GM18507 (cell line): Measurements from ENCODE around the gene ATF3.

ENCODE experiments used
- DNase-seq: peaks from one replicate; pipeline ENCODE4 v3.0.0; 2011; ENCODE audit warnings: low read depth; ENCODE audit not compliant: insufficient read length; ENCODE audit errors: extremely low spot score
- FAIRE-seq: peaks from 2 replicates; lab custom pipeline; 2011; peaks lifted over from hg19 to GRCh38; lab: Jason Lieb, UNC

The ATF3 gene

GRCh38 chr1:212668477-212668876, 59.9 kb downstream of the ATF3 start:
- no peak for FAIRE-seq

GRCh38 chr1:212669102-212669501, 60.5 kb downstream of the ATF3 start:
- FAIRE-seq: no peak

More at GRCh38 chr1:212668477-212668876, 59.9 kb downstream of the ATF3 start:
- no peak for DNase-seq

DNA sequence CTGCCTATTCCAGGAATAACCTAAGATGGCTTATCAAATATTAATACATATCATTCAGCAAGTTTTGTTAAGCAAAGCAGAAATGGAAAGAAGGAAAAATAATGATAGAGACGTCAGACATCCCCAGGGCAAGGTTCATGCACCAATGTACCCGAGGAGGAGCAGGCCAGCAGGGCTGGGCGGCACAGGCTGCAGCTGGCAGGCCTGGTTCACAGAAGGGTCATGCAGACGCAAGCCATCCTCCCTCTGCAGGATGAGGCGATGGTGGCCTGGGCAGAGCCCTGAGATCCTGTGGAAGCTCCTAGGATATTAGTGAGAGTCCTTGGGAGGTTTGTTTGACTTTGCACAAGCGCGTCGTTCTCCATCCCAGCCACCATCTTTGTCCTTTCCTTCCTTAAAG, 61.0 kb downstream of the ATF3 start:
- DNase-seq (no peak), FAIRE-seq (no peak)

More at GRCh38 chr1:212669102-212669501, 60.5 kb downstream of the ATF3 start:
- DNase-seq: no peak

- DNase-seq: no peak
- FAIRE-seq: peak; percentile 31
Measured at GRCh38 chr1:212670301-212670700, 61.7 kb downstream of the ATF3 start.
